Activated naive CD4-positive, alpha-beta T cell treated with anti-CD3 and anti-CD28 coated beads, Interleukin-2, amount 50 U/mL, for 24 hours (primary cell): ENCODE measurements around the gene BACH2.

ENCODE experiments used
- H3K27ac Mint-ChIP-seq: one replicate; pipeline ENCODE4 v1.8.0; 2021; ENCODE audit warnings: mild to moderate bottlenecking, mixed read lengths
- H3K27me3 Mint-ChIP-seq: one replicate; pipeline ENCODE4 v1.8.0; 2021; ENCODE audit warnings: mixed read lengths
- H3K36me3 Mint-ChIP-seq: one replicate; pipeline ENCODE4 v1.8.0; 2021; ENCODE audit warnings: mixed read lengths
- H3K4me1 Mint-ChIP-seq: one replicate; pipeline ENCODE4 v1.8.0; 2021; ENCODE audit warnings: mixed read lengths
- H3K4me3 Mint-ChIP-seq: one replicate; pipeline ENCODE4 v1.8.0; 2021; ENCODE audit warnings: mild to moderate bottlenecking, mixed read lengths
- H3K9me3 Mint-ChIP-seq: one replicate; pipeline ENCODE4 v1.8.0; 2021; ENCODE audit warnings: mixed read lengths

The BACH2 gene

GRCh38 chr6:89997456-89998445 is 298.9 kb downstream of the BACH2 start:
- Mint-ChIP-seq H3K27ac (peak overlapping the region; percentile 91), H3K4me1 (peaks cover 49% of the 10 kb centered on the region), H3K9me3 (peaks cover 6% of the 10 kb centered on the region), H3K36me3 (peaks cover 39% of the 10 kb centered on the region), H3K27me3 (no peaks in the 10 kb centered on the region), H3K4me3 (peak overlapping the region; percentile 34)

- Mint-ChIP-seq H3K27me3 (no peaks in the 10 kb centered on the region), H3K27ac (peak overlapping the region; percentile 41), H3K4me1 (peaks cover 89% of the 10 kb centered on the region), H3K4me3 (no peak overlapping the region), H3K36me3 (peaks cover 56% of the 10 kb centered on the region), H3K9me3 (peaks cover 6% of the 10 kb centered on the region)
These were observed 303.2 kb downstream of the BACH2 start for GRCh38 chr6:89993411-89993810.

- Mint-ChIP-seq H3K4me3 (no peak overlapping the region), H3K27me3 (no peaks in the 10 kb centered on the region), H3K9me3 (peaks cover 6% of the 10 kb centered on the region), H3K4me1 (peaks cover 89% of the 10 kb centered on the region), H3K27ac (peak overlapping the region; percentile 17), H3K36me3 (peaks cover 61% of the 10 kb centered on the region)
These were observed 303.8 kb downstream of the BACH2 start for GRCh38 chr6:89992818-89993217.

DNA sequence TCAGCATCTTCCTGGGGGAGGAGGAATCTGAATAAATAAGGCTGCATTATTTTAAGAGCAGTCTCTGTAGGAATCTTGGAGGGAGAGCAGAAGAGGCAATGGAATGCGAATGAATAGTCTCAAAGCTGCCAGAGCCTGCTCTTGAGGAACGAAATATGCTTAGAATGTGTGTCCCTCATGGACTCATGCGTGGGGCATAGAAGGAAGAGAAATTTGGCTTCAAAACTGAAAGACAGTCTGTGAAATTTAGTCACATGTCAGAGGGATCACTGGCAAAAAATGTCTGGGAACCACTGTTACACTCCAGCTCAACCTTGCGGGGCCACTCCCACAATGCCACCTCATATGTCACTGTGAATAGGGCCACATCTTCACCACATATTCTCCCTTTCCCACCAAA is 306.9 kb downstream of the BACH2 start:
- Mint-ChIP-seq H3K4me1 (peaks cover 94% of the 10 kb centered on the region), H3K27me3 (no peaks in the 10 kb centered on the region), H3K9me3 (no peaks in the 10 kb centered on the region), H3K27ac (peak overlapping the region; percentile 86), H3K4me3 (peak overlapping the region; percentile 1), H3K36me3 (peaks cover 44% of the 10 kb centered on the region)

- Mint-ChIP-seq H3K4me1 (peaks cover 92% of the 10 kb centered on the region), H3K36me3 (peaks cover 43% of the 10 kb centered on the region), H3K27ac (peak overlapping the region; percentile 71), H3K9me3 (no peaks in the 10 kb centered on the region), H3K4me3 (no peak overlapping the region), H3K27me3 (no peaks in the 10 kb centered on the region)
These were observed 308.8 kb downstream of the BACH2 start for GRCh38 chr6:89987830-89988229.

DNA sequence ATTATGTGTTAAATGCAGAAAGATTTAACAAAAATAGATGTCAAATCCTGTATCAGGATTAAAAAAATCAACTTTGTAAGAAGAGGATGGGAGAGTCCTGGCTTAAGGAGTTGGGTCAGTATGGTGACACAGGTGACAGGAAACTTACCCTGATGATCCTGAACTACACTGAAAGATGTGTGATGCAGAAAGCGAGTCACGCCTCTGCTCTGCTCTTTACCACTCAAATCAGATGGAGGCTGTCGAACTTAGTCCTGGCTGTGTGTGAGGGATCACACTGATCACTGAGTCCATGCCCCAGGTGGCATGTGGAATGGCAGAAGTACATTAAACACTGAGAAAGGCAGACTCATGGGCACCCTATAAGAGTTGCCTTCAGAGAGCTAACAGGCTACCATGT is 309.5 kb downstream of the BACH2 start:
- H3K27me3 Mint-ChIP-seq, result no peaks in the 10 kb centered on the region
- H3K27ac Mint-ChIP-seq, result peak overlapping the region; percentile 94
- H3K36me3 Mint-ChIP-seq, result peaks cover 44% of the 10 kb centered on the region
- peak overlapping the region; percentile 42 for H3K4me3 Mint-ChIP-seq
- no peaks in the 10 kb centered on the region for H3K9me3 Mint-ChIP-seq
- peaks cover 90% of the 10 kb centered on the region for H3K4me1 Mint-ChIP-seq

GRCh38 chr6:89986650-89987074 is 310.0 kb downstream of the BACH2 start:
- Mint-ChIP-seq H3K4me1 (peaks cover 90% of the 10 kb centered on the region), H3K27me3 (no peaks in the 10 kb centered on the region), H3K4me3 (peak overlapping the region; percentile 42), H3K27ac (peak overlapping the region; percentile 94), H3K36me3 (peaks cover 46% of the 10 kb centered on the region), H3K9me3 (no peaks in the 10 kb centered on the region)

DNA sequence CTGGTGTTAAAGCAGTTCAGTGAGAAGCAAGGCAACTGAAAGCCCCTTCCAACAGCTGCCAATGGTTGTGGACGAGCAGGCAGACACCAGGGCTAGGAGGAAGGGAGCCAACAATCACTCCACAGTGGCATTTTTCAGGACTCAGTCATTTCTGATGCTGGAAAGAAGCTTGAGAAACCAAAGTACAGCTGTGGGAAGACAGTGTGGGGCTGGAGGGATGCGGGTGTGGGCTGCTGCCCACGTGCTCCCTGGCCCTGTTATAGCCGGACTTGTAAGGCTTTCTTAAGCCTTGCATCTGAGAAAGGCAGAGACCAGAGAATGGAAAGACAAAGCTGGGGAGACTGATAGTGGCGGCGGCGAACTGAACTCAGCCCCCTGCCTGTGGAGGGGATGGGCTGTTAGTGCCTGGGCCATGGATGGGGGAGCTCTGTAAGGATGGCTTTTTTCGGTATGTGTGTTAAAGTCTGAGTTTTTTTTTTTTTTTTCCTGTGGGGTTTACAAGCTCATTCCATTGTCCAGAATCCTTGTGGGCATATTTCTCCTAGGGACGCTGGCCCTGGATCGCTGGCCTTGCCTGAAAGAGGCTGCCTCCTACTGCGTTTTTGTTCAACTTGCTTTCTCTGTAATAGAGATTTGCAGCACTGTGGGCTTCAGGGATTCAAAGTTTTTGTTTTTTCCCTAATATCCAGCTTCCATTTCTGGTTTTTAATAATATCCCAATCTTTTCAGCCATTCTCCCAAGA is 310.7 kb downstream of the BACH2 start:
- no peaks in the 10 kb centered on the region for H3K27me3 Mint-ChIP-seq
- peak overlapping the region; percentile 49 for H3K4me3 Mint-ChIP-seq
- H3K36me3 Mint-ChIP-seq, result peaks cover 41% of the 10 kb centered on the region
- H3K27ac Mint-ChIP-seq, result peak overlapping the region; percentile 76
- H3K9me3 Mint-ChIP-seq, result no peaks in the 10 kb centered on the region
- peaks cover 88% of the 10 kb centered on the region for H3K4me1 Mint-ChIP-seq

DNA sequence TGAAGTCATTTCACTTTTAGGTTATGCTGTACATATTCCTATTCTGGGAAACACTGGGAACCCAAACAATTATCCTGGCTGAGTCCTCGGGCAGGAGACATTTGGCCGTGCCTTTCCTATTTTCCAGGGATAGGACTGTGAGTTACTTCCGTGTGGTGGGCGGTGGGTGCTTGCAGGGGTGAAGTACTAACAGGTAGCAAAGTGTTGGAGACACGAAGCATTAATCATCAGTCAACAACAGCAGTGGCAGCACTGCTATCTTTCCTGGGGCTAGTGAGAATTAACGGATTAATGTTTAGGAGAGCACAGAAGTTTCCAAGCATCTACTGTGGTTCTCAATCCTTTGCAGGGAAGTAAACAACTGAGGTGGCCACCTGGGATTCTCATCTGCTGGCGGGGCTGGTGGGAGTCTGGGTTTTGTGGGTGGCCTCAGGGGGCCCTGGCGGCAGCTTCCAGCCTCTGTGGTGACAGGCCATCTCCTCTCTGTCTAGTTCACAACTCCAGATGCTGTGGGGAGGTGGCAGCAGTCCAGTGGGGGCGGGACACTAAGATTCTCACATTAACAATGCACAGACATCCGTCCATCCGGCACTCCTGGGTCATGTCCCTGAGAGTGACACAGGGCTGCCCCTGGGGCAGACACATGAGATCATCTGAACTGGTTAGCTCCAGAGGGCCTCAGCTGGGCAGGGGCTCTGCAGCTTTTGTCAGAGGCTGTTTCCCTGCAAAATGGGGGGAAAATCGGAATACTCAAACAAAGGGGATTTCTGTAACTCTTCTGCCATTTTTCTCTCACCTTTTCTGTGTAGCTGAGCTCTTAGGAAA is 311.5 kb downstream of the BACH2 start:
- Mint-ChIP-seq H3K4me1 (peaks cover 87% of the 10 kb centered on the region), H3K9me3 (no peaks in the 10 kb centered on the region), H3K27me3 (no peaks in the 10 kb centered on the region), H3K4me3 (no peak overlapping the region), H3K27ac (peak overlapping the region; percentile 62), H3K36me3 (peaks cover 36% of the 10 kb centered on the region)

DNA sequence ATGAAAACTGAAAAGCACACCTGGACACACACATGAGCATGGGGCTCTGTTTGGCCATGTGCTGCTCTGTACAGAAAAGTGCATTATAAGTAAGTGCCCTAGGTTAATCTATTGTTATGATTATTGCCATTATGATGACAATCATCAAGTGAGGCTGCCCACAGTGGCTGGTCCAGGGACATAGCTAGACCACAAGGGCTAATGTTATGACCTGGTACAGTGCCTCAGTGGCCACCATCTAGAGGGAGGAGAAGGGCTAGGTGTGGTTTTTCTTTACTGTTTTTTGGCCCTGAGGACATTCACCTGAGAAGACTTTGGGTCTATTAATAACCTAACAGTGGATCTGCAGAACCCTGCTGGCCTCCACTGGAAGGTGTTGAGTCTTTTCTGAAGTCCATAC is 316.3 kb downstream of the BACH2 start:
- Mint-ChIP-seq H3K27me3 (no peaks in the 10 kb centered on the region), H3K27ac (peak overlapping the region; percentile 94), H3K9me3 (no peaks in the 10 kb centered on the region), H3K4me3 (no peak overlapping the region), H3K4me1 (peaks cover 56% of the 10 kb centered on the region), H3K36me3 (peaks cover 18% of the 10 kb centered on the region)

- H3K27ac Mint-ChIP-seq, result no peak overlapping the region
- H3K27me3 Mint-ChIP-seq, result no peaks in the 10 kb centered on the region
- peaks cover 24% of the 10 kb centered on the region for H3K36me3 Mint-ChIP-seq
- H3K9me3 Mint-ChIP-seq, result no peaks in the 10 kb centered on the region
- peaks cover 53% of the 10 kb centered on the region for H3K4me1 Mint-ChIP-seq
- H3K4me3 Mint-ChIP-seq, result no peak overlapping the region
These were observed 317.0 kb downstream of the BACH2 start for GRCh38 chr6:89979481-89980119.

GRCh38 chr6:89978749-89979145 is 317.9 kb downstream of the BACH2 start:
- H3K36me3 Mint-ChIP-seq, result peaks cover 21% of the 10 kb centered on the region
- H3K27ac Mint-ChIP-seq, result no peak overlapping the region
- no peaks in the 10 kb centered on the region for H3K9me3 Mint-ChIP-seq
- no peaks in the 10 kb centered on the region for H3K27me3 Mint-ChIP-seq
- peaks cover 55% of the 10 kb centered on the region for H3K4me1 Mint-ChIP-seq
- H3K4me3 Mint-ChIP-seq, result no peak overlapping the region

DNA sequence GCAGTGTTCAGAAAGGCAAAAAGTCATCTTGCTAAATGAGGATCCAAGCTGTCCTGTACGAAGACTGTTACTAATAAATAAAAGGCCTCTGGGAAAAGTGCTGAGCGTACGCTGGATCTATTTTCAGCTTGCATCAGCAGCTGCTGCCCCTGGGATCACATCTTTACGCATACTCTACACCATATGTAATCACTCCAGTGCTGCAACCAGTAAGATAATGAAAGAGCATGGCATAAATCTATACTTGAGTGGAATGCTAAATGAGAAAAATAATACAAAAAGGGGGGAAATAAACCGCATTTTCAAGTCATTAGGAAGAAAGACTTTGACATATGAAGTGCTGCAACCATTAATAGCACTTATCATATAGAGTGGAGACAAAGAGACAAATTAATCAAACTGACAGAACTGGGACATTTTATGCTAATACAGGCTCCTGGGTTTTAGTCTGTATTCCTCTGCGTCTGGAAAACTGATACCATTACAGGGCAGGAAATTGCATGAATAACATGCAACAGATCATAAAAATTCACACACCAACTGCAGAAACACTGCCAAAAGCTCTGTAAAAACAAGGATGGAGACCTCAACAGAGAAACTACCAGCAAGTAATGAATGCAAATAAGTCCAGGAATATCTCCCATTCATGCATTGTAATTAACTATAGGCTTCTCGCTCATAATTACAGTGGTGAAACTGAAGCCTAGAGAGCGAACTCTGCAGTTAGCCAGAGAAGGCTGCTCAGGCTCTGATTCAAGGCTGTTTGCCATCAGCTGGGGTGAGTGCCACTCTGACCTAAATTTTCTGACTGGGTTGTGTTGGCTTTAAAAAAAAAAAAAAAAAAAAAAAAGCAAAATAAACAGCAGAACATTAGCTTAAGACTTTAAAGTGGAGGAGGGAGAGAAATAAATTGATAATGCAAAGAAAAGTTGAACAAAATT is 318.6 kb downstream of the BACH2 start:
- Mint-ChIP-seq H3K4me3 (no peak overlapping the region), H3K36me3 (peaks cover 22% of the 10 kb centered on the region), H3K27me3 (no peaks in the 10 kb centered on the region), H3K9me3 (no peaks in the 10 kb centered on the region), H3K27ac (no peak overlapping the region), H3K4me1 (peaks cover 59% of the 10 kb centered on the region)

DNA sequence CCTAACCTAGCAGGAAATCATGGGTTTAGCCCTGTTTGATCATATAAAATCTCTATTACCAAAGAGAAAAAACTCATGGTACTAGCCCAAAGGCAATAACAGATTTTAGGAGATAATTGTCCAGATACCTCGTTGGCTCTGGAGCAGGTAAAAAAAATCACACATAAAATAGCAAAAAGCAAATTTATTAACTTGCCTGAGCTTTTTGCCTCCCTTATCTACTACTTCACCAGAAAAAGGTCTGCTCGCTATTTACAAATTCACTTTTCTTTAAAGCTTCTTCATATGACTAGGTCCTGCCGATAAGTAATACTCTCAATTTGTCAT is 320.0 kb downstream of the BACH2 start:
- Mint-ChIP-seq H3K9me3 (no peaks in the 10 kb centered on the region), H3K36me3 (peaks cover 24% of the 10 kb centered on the region), H3K27me3 (no peaks in the 10 kb centered on the region), H3K4me1 (peaks cover 46% of the 10 kb centered on the region), H3K4me3 (no peak overlapping the region), H3K27ac (peak overlapping the region; percentile 61)
